Panc1 (cell line): ENCODE results near the gene DGKG. TPM values are rescaled to one million over a fixed set of nuclear protein-coding genes. Genes with fewer than 3 reads are reported as not detected.

Source experiments
- ATAC-seq: fragments of 200-7000 bp; cut with Tn5 transposase; 2 replicates; pipeline ENCODE4 v1.9.1; 2020; ENCODE audit warnings: mild to moderate bottlenecking, moderate library complexity
- BruUV-seq: library from RNA; stranded (reverse); fragments of 400-500 nt; replicated peaks from 2 replicates; lab custom pipeline; 2021; lab: Mats Ljungman, UMichigan
- CTCF ChIA-PET: fragments of 300-600 bp; sonication (Branson Sonifier 250); formaldehyde crosslinking; loops from one replicate; lab custom pipeline; 2022; ENCODE audit warnings: antibody characterized with exemption; lab: Charles Lee
- POLR2A ChIA-PET: fragments of 300-600 bp; sonication (Branson Sonifier 250); formaldehyde crosslinking; loops from one replicate; lab custom pipeline; 2022; ENCODE audit warnings: antibody characterized with exemption; lab: Charles Lee
- DNase-seq: peaks from one replicate; pipeline ENCODE4 v3.0.0-alpha.2; 2010; ENCODE audit warnings: low read depth, low spot score
- H3K27ac ChIP-seq: 2 replicates; pipeline ENCODE4 v1.5.1; 2011; ENCODE audit warnings: mild to moderate bottlenecking, low read length, inconsistent platforms
- H3K27me3 ChIP-seq: fragments of 200-500 bp; sonication (Bioruptor generic); 2 replicates; pipeline ENCODE4 v1.6.0; 2014; ENCODE audit warnings: low read length, inconsistent platforms; ENCODE audit not compliant: control insufficient read depth, insufficient read depth
- H3K36me3 ChIP-seq: fragments of 200-500 bp; sonication (Bioruptor generic); 2 replicates; pipeline ENCODE4 v1.5.1; 2014; ENCODE audit warnings: inconsistent platforms, mild to moderate bottlenecking, low read length, moderate library complexity; ENCODE audit not compliant: control insufficient read depth, insufficient read depth
- H3K4me1 ChIP-seq: 2 replicates; pipeline ENCODE4 v1.5.1; 2011; ENCODE audit warnings: inconsistent platforms, mild to moderate bottlenecking, low read length, moderate library complexity; ENCODE audit not compliant: control insufficient read depth, insufficient read depth
- H3K4me3 ChIP-seq, 2 experiments: 2 replicates each; pipeline ENCODE4 v1.5.1; 2011 to 2012; ENCODE audit warnings: low read depth in 2 of 2, low read length in 2 of 2, mild to moderate bottlenecking in 2 of 2, inconsistent platforms in 1 of 2, moderate library complexity in 1 of 2
- H3K9me3 ChIP-seq: fragments of 200-500 bp; sonication (Bioruptor generic); 2 replicates; pipeline ENCODE4 v1.5.1; 2014; ENCODE audit warnings: low read depth, mild to moderate bottlenecking, inconsistent platforms, low read length, moderate library complexity; ENCODE audit not compliant: control insufficient read depth, insufficient read depth
- POLR2AphosphoS5 ChIP-seq: IDR thresholded peaks from 2 replicates; pipeline ENCODE4 v1.6.1; 2012; ENCODE audit warnings: mild to moderate bottlenecking, low read depth, low read length, moderate library complexity
- SIN3A ChIP-seq: IDR thresholded peaks from 2 replicates; pipeline ENCODE4 v1.6.1; 2012; ENCODE audit warnings: low read depth, mild to moderate bottlenecking, low read length, moderate library complexity, borderline replicate concordance; ENCODE audit not compliant: insufficient read depth
- TCF7L2 ChIP-seq: IDR thresholded peaks from 2 replicates; pipeline ENCODE4 v1.6.1; 2011; ENCODE audit warnings: mild to moderate bottlenecking, low read depth, low read length, inconsistent platforms
- in situ Hi-C: cut with HindIII; loops from 2 replicates; pipeline ENCODE4 v1.10.0; 2016; ENCODE audit warnings: low sequenced_read_pairs, low pct_unique_long_range_greater_than_20kb
- intact Hi-C: fragments of 100-400 bp; cut with micrococcal nuclease; formaldehyde crosslinking; loops from one replicate; pipeline ENCODE4 v1.10.0; 2022; ENCODE audit not compliant: unreplicated experiment
- total RNA-seq: library from RNA; stranded (reverse); gene quantifications from one replicate; pipeline ENCODE4 v1.2.1, GENCODE V29; 2021; ENCODE audit not compliant: unreplicated experiment
- TF ChIP-seq, protein P1 (sequence below), 2 experiments: IDR thresholded peaks; 2 replicates each; pipeline ENCODE4 v1.6.1; 2011 to 2012; ENCODE audit warnings: low read depth in 2 of 2, control low read depth in 1 of 2, low read length in 1 of 2, mild to moderate bottlenecking in 1 of 2, moderate library complexity in 1 of 2; ENCODE audit not compliant: insufficient read depth in 1 of 2
- TF ChIP-seq, protein P2 (sequence below): fragments of 450-650 bp; IDR thresholded peaks from 2 replicates; pipeline ENCODE4 v1.5.1; 2017; ENCODE audit warnings: mild to moderate bottlenecking

The DGKG gene
- total RNA-seq, 1 experiment from 2014 or later, result 0.46 TPM

DNA sequence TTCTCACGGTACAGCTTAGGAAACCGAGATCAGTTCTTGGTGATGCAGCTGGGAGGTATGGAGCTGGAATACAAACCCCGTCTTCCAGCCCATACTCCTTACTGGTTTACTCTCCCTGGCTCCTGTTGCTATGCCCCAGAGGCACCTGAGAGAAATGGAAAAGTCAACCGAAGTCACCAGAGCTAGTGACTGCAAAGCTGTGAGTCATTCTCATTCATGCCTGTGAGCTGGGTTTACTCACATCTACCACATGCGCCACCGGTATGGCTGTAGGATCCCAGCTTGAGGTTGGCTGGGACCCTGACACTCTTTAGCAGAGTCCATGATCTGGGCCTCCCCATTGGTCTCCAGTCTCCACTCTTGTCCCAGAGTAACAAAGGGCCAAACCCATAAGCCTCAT, 141.7 kb downstream of the DGKG start:
- TF ChIP-seq TCF7L2 (no peak), SIN3A (no peak), POLR2AphosphoS5 (no peak)
- TF ChIP-seq, protein P1, sequence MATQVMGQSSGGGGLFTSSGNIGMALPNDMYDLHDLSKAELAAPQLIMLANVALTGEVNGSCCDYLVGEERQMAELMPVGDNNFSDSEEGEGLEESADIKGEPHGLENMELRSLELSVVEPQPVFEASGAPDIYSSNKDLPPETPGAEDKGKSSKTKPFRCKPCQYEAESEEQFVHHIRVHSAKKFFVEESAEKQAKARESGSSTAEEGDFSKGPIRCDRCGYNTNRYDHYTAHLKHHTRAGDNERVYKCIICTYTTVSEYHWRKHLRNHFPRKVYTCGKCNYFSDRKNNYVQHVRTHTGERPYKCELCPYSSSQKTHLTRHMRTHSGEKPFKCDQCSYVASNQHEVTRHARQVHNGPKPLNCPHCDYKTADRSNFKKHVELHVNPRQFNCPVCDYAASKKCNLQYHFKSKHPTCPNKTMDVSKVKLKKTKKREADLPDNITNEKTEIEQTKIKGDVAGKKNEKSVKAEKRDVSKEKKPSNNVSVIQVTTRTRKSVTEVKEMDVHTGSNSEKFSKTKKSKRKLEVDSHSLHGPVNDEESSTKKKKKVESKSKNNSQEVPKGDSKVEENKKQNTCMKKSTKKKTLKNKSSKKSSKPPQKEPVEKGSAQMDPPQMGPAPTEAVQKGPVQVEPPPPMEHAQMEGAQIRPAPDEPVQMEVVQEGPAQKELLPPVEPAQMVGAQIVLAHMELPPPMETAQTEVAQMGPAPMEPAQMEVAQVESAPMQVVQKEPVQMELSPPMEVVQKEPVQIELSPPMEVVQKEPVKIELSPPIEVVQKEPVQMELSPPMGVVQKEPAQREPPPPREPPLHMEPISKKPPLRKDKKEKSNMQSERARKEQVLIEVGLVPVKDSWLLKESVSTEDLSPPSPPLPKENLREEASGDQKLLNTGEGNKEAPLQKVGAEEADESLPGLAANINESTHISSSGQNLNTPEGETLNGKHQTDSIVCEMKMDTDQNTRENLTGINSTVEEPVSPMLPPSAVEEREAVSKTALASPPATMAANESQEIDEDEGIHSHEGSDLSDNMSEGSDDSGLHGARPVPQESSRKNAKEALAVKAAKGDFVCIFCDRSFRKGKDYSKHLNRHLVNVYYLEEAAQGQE (IDR thresholded peaks at IDR 0.05; ENCODE audit: insufficient read depth in 1 of 2, low read depth in 2 of 2, low read length in 1 of 2), result no peak
- TF ChIP-seq, protein P2, sequence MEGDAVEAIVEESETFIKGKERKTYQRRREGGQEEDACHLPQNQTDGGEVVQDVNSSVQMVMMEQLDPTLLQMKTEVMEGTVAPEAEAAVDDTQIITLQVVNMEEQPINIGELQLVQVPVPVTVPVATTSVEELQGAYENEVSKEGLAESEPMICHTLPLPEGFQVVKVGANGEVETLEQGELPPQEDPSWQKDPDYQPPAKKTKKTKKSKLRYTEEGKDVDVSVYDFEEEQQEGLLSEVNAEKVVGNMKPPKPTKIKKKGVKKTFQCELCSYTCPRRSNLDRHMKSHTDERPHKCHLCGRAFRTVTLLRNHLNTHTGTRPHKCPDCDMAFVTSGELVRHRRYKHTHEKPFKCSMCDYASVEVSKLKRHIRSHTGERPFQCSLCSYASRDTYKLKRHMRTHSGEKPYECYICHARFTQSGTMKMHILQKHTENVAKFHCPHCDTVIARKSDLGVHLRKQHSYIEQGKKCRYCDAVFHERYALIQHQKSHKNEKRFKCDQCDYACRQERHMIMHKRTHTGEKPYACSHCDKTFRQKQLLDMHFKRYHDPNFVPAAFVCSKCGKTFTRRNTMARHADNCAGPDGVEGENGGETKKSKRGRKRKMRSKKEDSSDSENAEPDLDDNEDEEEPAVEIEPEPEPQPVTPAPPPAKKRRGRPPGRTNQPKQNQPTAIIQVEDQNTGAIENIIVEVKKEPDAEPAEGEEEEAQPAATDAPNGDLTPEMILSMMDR, result no peak
- Histone ChIP-seq H3K9me3 (no peaks in the 10 kb centered on the region), H3K36me3 (no peaks in the 10 kb centered on the region), H3K4me3 (no peak overlapping the region), H3K4me1 (no peaks in the 10 kb centered on the region), H3K27ac (no peak overlapping the region), H3K27me3 (peaks cover 3% of the 10 kb centered on the region; the same call in 1 of the 2 replicates)
- CTCF ChIA-PET, result interaction anchor here (1.0 kb wide), 1 partner anchor 235 kb away, joined by 7 read pairs; no protein-coding TSS in a partner anchor
- POLR2A ChIA-PET, result interaction anchor here (0.6 kb wide), 1 partner anchor 60 kb away, joined by 3 read pairs; no protein-coding TSS in a partner anchor
- DNase-seq (no peak), ATAC-seq (peak; percentile 67)
- in situ Hi-C loops (no loop called here), intact Hi-C loops (no loop called here)
- BruUV-seq, result no TSS peak

DNA sequence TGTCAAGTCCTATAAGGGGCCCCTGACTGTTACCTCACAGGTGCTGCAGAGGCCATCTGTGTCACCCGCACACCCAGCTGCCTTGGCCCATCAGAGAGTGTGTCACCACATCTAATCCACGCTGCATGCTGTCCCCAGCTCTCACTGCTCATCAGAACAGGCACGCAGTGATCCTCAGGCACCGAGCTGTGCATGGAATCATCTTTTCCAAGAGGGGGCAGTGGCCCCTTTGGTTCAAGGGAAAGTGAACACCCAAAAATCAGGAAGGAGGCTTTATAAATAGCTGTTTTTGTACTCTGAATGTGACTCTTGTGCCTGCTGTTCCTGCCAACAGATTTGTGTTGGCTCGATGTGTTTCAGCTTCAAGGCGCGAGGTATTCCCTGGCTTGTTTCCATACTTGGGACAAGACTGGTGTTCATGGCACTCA, 142.8 kb downstream of the DGKG start:
- no peak for ATAC-seq
- in situ Hi-C loops, result no loop called here

More for the DNA sequence above, 142.8 kb downstream of the DGKG start:
- Histone ChIP-seq H3K27me3 (peaks cover 3% of the 10 kb centered on the region), H3K4me3 (no peak overlapping the region), H3K9me3 (no peaks in the 10 kb centered on the region), H3K27ac (no peak overlapping the region), H3K4me1 (no peaks in the 10 kb centered on the region), H3K36me3 (no peaks in the 10 kb centered on the region)
- TF ChIP-seq SIN3A (no peak), TCF7L2 (no peak), POLR2AphosphoS5 (no peak)
- TF ChIP-seq, protein P1 (IDR thresholded peaks at IDR 0.05; ENCODE audit: insufficient read depth in 1 of 2, low read depth in 2 of 2, low read length in 1 of 2), result no peak
- TF ChIP-seq, protein P2, result no peak
- BruUV-seq, result no TSS peak
- ChIA-PET POLR2A (no interaction called here), CTCF (interaction anchor here (0.6 kb wide), 1 partner anchor 318 kb away, joined by 8 read pairs; no protein-coding TSS in a partner anchor)
- no peak for DNase-seq
- intact Hi-C loops, result no loop called here
